GM21528 (cell line): Measurements from ENCODE around the gene AP3B1.

Experiments
- ATAC-seq: cut with Tn5 transposase; IDR thresholded peaks from one replicate; pipeline ENCODE4 v1.9.1; 2021; ENCODE audit warnings: mild to moderate bottlenecking, moderate library complexity; ENCODE audit not compliant: unreplicated experiment, low FRiP score

AP3B1 gene

GRCh38 chr5:78008356-78008967 lies 286.0 kb downstream of the AP3B1 start:
- no peak for ATAC-seq

GRCh38 chr5:78007233-78007632 lies 287.3 kb downstream of the AP3B1 start:
- ATAC-seq: no peak

- ATAC-seq: no peak
Observed at GRCh38 chr5:78006449-78006848, 288.0 kb downstream of the AP3B1 start.

- ATAC-seq: no peak
Observed at GRCh38 chr5:78005021-78005785, 289.3 kb downstream of the AP3B1 start.

- ATAC-seq: no peak
Observed at GRCh38 chr5:78004559-78004958, 289.9 kb downstream of the AP3B1 start.

GRCh38 chr5:78003919-78004318 lies 290.6 kb downstream of the AP3B1 start:
- no peak for ATAC-seq

GRCh38 chr5:78003450-78003849 lies 291.0 kb downstream of the AP3B1 start:
- no peak for ATAC-seq

GRCh38 chr5:78002690-78003089 lies 291.8 kb downstream of the AP3B1 start:
- no peak for ATAC-seq

GRCh38 chr5:78001197-78001596 lies 293.3 kb downstream of the AP3B1 start:
- ATAC-seq: no peak

- ATAC-seq: no peak
Observed at GRCh38 chr5:78000191-78000590, 294.3 kb downstream of the AP3B1 start.

GRCh38 chr5:77999399-77999798 lies 295.1 kb downstream of the AP3B1 start:
- ATAC-seq: no peak

GRCh38 chr5:77996943-77997342 lies 297.6 kb downstream of the AP3B1 start:
- no peak for ATAC-seq

GRCh38 chr5:77995793-77996409 lies 298.6 kb downstream of the AP3B1 start:
- ATAC-seq: no peak

GRCh38 chr5:77994943-77995342 lies 299.6 kb downstream of the AP3B1 start:
- no peak for ATAC-seq

GRCh38 chr5:77993855-77994318 lies 300.6 kb downstream of the AP3B1 start:
- no peak for ATAC-seq

- no peak for ATAC-seq
Observed at GRCh38 chr5:77993141-77993854, 301.2 kb downstream of the AP3B1 start.

GRCh38 chr5:77991084-77991483 lies 303.4 kb downstream of the AP3B1 start:
- no peak for ATAC-seq

- ATAC-seq: no peak
Observed at GRCh38 chr5:77990020-77990419, 304.5 kb downstream of the AP3B1 start.

- no peak for ATAC-seq
Observed at GRCh38 chr5:77987988-77988387, 306.5 kb downstream of the AP3B1 start.

- ATAC-seq: no peak
Observed at GRCh38 chr5:77987331-77987730, 307.2 kb downstream of the AP3B1 start.

- no peak for ATAC-seq
Observed at GRCh38 chr5:77986261-77986660, 308.2 kb downstream of the AP3B1 start.
